ENCODE results near the gene IDE. TPM values are rescaled to one million over a fixed set of nuclear protein-coding genes. Genes with fewer than 3 reads are reported as not detected.

IDE gene
- total RNA-seq, 1 donor from 2014 or later: 34.8 TPM

Other genes with a start within 250 kb of the IDE start
- 0.89 TPM for gene KIF11, start 19.0 kb upstream of the IDE start, total RNA-seq
- gene HHEX, start 115.9 kb upstream of the IDE start, total RNA-seq: 15.3 TPM

Measured in sciatic nerve (tissue), 1 donor.